B cell (primary cell): Measurements from ENCODE around the gene HOXA1. TPM values are rescaled to one million over a fixed set of nuclear protein-coding genes. Genes with fewer than 3 reads are reported as not detected.

Source experiments
- ATAC-seq: fragments of 200-7000 bp; cut with Tn5 transposase; one replicate; pipeline ENCODE4 v1.10.0; 2021; ENCODE audit warnings: low read depth, mild to moderate bottlenecking, moderate number of reproducible peaks, moderate library complexity
- CTCF ChIA-PET: fragments of 350-600 bp; sonication (Branson Sonifier 250); formaldehyde crosslinking; loops from one replicate; lab custom pipeline; 2021; ENCODE audit warnings: antibody characterized with exemption, inconsistent platforms; lab: Charles Lee
- POLR2A ChIA-PET: fragments of 350-600 bp; sonication (Branson Sonifier 250); formaldehyde crosslinking; loops from one replicate; lab custom pipeline; 2021; ENCODE audit warnings: antibody characterized with exemption; lab: Charles Lee
- DNase-seq: peaks from one replicate; pipeline ENCODE4 v3.0.0; 2013
- H2AFZ ChIP-seq: 2 replicates; pipeline ENCODE4 v1.6.1; 2012; ENCODE audit warnings: mild to moderate bottlenecking, low read depth, low read length; ENCODE audit not compliant: insufficient read depth, poor library complexity, severe bottlenecking
- H3K27ac ChIP-seq, 2 donors: 1 replicate in 1 of 2; 2 replicates in 1 of 2; pipeline ENCODE4 v1.5.1; 2012 to 2013; ENCODE audit warnings: low read length in 2 of 2, mild to moderate bottlenecking in 2 of 2, moderate library complexity in 1 of 2
- H3K27me3 ChIP-seq, 4 experiments: fragments of 200-600 bp in 1 of 4; sonication (generic) in 1 of 4; replicated peaks in 1 of 4; 1 replicate in 2 of 4; 2 replicates in 2 of 4; pipeline versions ENCODE4 v1.6.1 to v1.7.0; 2013 to 2016; ENCODE audit warnings: low read length in 3 of 4, mild to moderate bottlenecking in 2 of 4, mixed read lengths in 1 of 4, moderate library complexity in 1 of 4; ENCODE audit not compliant: insufficient read depth in 4 of 4, control insufficient read depth in 3 of 4; ENCODE audit errors: control extremely low read depth in 1 of 4
- H3K36me3 ChIP-seq, 2 experiments: replicated peaks in 1 of 2; 1 replicate in 1 of 2; 2 replicates in 1 of 2; pipeline versions ENCODE4 v1.6.1 to v1.7.1; 2013; ENCODE audit warnings: low read length in 1 of 2; ENCODE audit not compliant: insufficient read depth in 2 of 2, control insufficient read depth in 1 of 2; ENCODE audit errors: control extremely low read depth in 1 of 2, extremely low read depth in 1 of 2
- H3K4me1 ChIP-seq, 2 donors: fragments of 200-600 bp in 1 of 2; sonication (generic) in 1 of 2; 1 replicate in 1 of 2; 2 replicates in 1 of 2; pipeline versions ENCODE4 v1.5.1 to v1.6.1; 2013 to 2017; ENCODE audit warnings: low read length in 2 of 2; ENCODE audit not compliant: control insufficient read depth in 2 of 2, insufficient read depth in 2 of 2
- H3K4me2 ChIP-seq: replicated peaks from 2 replicates; pipeline ENCODE3; 2012; ENCODE audit warnings: mild to moderate bottlenecking, low read depth, low read length; ENCODE audit not compliant: poor library complexity, severe bottlenecking
- H3K4me3 ChIP-seq, 5 experiments: fragments of 200-600 bp in 1 of 5; sonication (generic) in 1 of 5; 1 replicate in 3 of 5; 2 replicates in 2 of 5; pipeline versions ENCODE4 v1.5.1 to v1.7.0; 2011 to 2016; ENCODE audit warnings: low read length in 4 of 5, mild to moderate bottlenecking in 4 of 5, low read depth in 2 of 5, control low read depth in 1 of 5, moderate library complexity in 1 of 5; ENCODE audit not compliant: insufficient read depth in 1 of 5; ENCODE audit errors: control extremely low read depth in 1 of 5, extremely low read depth in 1 of 5
- H3K79me2 ChIP-seq: fragments of 200-600 bp; sonication (generic); one replicate; pipeline ENCODE4 v1.6.0; 2016; ENCODE audit warnings: low read length; ENCODE audit not compliant: control insufficient read depth, insufficient read depth
- H3K9ac ChIP-seq: fragments of 200-600 bp; sonication (generic); 2 replicates; pipeline ENCODE4 v1.6.1; 2017; ENCODE audit warnings: mild to moderate bottlenecking, low read length, moderate library complexity
- H3K9me3 ChIP-seq, 3 donors: one replicate each; pipeline versions ENCODE4 v1.6.1 to v1.7.1; 2013; ENCODE audit warnings: low read length in 2 of 3; ENCODE audit not compliant: control insufficient read depth in 2 of 3, insufficient read depth in 1 of 3; ENCODE audit errors: control extremely low read depth in 1 of 3
- H4K20me1 ChIP-seq: 2 replicates; pipeline ENCODE4 v1.6.0; 2012; ENCODE audit warnings: mild to moderate bottlenecking, low read length; ENCODE audit not compliant: insufficient read depth, control insufficient read depth, poor library complexity, severe bottlenecking
- H3K27ac Mint-ChIP-seq: one replicate; pipeline ENCODE4 v1.8.0; 2021; ENCODE audit warnings: mixed read lengths
- H3K27me3 Mint-ChIP-seq: one replicate; pipeline ENCODE4 v1.8.0; 2021; ENCODE audit warnings: mixed read lengths
- H3K4me1 Mint-ChIP-seq: one replicate; pipeline ENCODE4 v1.8.0; 2021; ENCODE audit warnings: mixed read lengths
- H3K4me3 Mint-ChIP-seq: one replicate; pipeline ENCODE4 v1.8.0; 2021; ENCODE audit warnings: mixed read lengths
- H3K9me3 Mint-ChIP-seq: one replicate; pipeline ENCODE4 v1.8.0; 2022; ENCODE audit warnings: mixed read lengths; ENCODE audit not compliant: insufficient read depth
- CTCF ChIP-seq: fragments of 200-600 bp; IDR thresholded peaks from one replicate; pipeline ENCODE4 v1.8.0; 2022; ENCODE audit warnings: antibody characterized with exemption, mild to moderate bottlenecking
- EZH2 ChIP-seq: IDR thresholded peaks from 2 replicates; pipeline ENCODE4 v1.6.1; 2012; ENCODE audit warnings: borderline replicate concordance, low read depth, mild to moderate bottlenecking, moderate library complexity, low read length; ENCODE audit not compliant: insufficient read depth, poor library complexity, severe bottlenecking
- WGBS: methylation state at CpG from one replicate; pipeline ENCODE4 v1.1.5; 2013; ENCODE audit warnings: missing lambda C conversion rate; ENCODE audit not compliant: insufficient coverage; 5-methylcytosine and 5-hydroxymethylcytosine counted together
- intact Hi-C: fragments of 100-400 bp; cut with micrococcal nuclease; formaldehyde crosslinking; loops from one replicate; pipeline ENCODE4 v1.10.0; 2022
- polyA plus RNA-seq: library from polyadenylated mRNA; depleted of rRNA; stranded (reverse); fragments of >200 nt; gene quantifications from 2 replicates; pipeline ENCODE4 v1.2.3, GENCODE V29; 2012
- total RNA-seq, 2 donors: library from RNA; stranded (reverse); fragments of 120-200 nt in 1 of 2; gene quantifications; 1 replicate in 1 of 2; 2 replicates in 1 of 2; pipeline versions ENCODE4 v1.2.3 to v1.2.4, GENCODE V29; 2013 to 2022

Gene HOXA1
- total and polyA plus RNA-seq, 2 donors (not counting 1 experiment from before 2014, with no cell fraction given): 0.13 to 0.37 TPM

DNA sequence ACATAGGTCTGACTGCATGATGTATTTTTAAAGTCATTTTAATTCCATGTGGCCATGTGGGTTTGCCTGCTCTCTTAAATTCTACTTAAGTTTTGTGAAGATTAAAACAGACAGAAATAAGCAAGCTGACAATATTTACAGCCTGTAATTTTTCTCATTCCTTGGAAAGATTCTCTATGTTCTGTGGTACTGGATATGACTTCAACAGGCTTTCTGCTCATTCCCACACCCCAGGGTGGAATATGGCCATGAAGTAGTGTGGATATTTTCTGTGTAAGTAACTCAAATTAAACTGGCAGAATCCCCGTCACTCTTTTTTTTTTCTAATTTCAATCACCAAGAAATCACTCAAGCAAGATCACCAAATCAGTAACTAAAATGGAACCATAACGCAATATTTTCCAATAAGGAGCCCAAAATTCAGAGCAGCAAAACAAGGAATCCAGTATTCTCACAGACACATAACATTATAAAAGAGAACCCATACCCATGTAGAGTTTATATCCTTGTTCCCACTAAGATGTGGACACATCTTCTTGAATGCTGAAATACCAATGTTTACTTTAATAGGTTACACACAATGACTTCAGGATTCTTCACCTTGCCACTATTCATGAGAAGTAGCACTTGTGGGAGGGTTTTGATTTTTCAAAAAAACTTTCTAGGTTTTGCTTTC is 42.0 kb upstream of the HOXA1 start:
- no peak for DNase-seq
- no peak overlapping the region for H2AFZ ChIP-seq
- peaks cover 66% of the 10 kb centered on the region for H3K27me3 Mint-ChIP-seq
- ChIA-PET POLR2A (no interaction called here), CTCF (interaction anchor here (0.8 kb wide), 1 partner anchor 51 kb away, joined by 4 read pairs; no protein-coding TSS in a partner anchor)
- peaks cover 0 to 37% (median 22%) of the 10 kb centered on the region in 4 experiments for H3K27me3 ChIP-seq
- no peaks in the 10 kb centered on the region for H3K9me3 Mint-ChIP-seq
- intact Hi-C loops: no loop called here
- no peak overlapping the region for H3K4me3 ChIP-seq
- H3K4me3 Mint-ChIP-seq: no peak overlapping the region
- H3K27ac ChIP-seq: no peak overlapping the region
- no peak for TF ChIP-seq EZH2
- no peak for TF ChIP-seq CTCF
- no peak overlapping the region for H3K27ac Mint-ChIP-seq
- peaks cover 0 to 12% (median 0%) of the 10 kb centered on the region in 3 donors for H3K9me3 ChIP-seq
- H3K4me1 ChIP-seq: no peaks in the 10 kb centered on the region
- no peak overlapping the region for H3K4me2 ChIP-seq
- H3K9ac ChIP-seq: no peak overlapping the region
- no peaks in the 10 kb centered on the region for H3K79me2 ChIP-seq
- H3K36me3 ChIP-seq: no peaks in the 10 kb centered on the region
- no peaks in the 10 kb centered on the region for H4K20me1 ChIP-seq
- no CpG with 5 or more reads among the region's 2 CpGs for WGBS
- peaks cover 3% of the 10 kb centered on the region for H3K4me1 Mint-ChIP-seq
- ATAC-seq: no peak

- 0% methylated on average over 1 of the region's 2 CpGs for WGBS
- intact Hi-C loops: no loop called here
These were observed 38.6 kb upstream of the HOXA1 start for GRCh38 chr7:27134392-27134791.

More at GRCh38 chr7:27134392-27134791, 38.6 kb upstream of the HOXA1 start:
- no peak for TF ChIP-seq CTCF
- TF ChIP-seq EZH2: no peak
- Histone ChIP-seq H3K36me3 (no peaks in the 10 kb centered on the region), H3K27ac (no peak overlapping the region), H3K9me3 (peaks cover 0 to 13% (median 0%) of the 10 kb centered on the region in 3 donors), H3K4me1 (no peaks in the 10 kb centered on the region), H3K79me2 (no peaks in the 10 kb centered on the region), H3K4me3 (no peak overlapping the region), H3K9ac (no peak overlapping the region), H2AFZ (no peak overlapping the region), H3K27me3 (peaks cover 0 to 31% (median 18%) of the 10 kb centered on the region in 4 experiments), H3K4me2 (no peak overlapping the region), H4K20me1 (no peaks in the 10 kb centered on the region)
- Mint-ChIP-seq H3K9me3 (no peaks in the 10 kb centered on the region), H3K27me3 (peaks cover 64% of the 10 kb centered on the region), H3K4me3 (no peak overlapping the region), H3K4me1 (no peaks in the 10 kb centered on the region), H3K27ac (no peak overlapping the region)
- CTCF ChIA-PET: no interaction called here
- DNase-seq: no peak
- POLR2A ChIA-PET: no interaction called here
- no peak for ATAC-seq
